HepG2 (cell line): Measurements from ENCODE around the gene MEGF6. TPM values are rescaled to one million over a fixed set of nuclear protein-coding genes. Genes with fewer than 3 reads are reported as not detected.
A peak's percentile ranks its signal among the peaks of the same experiment; 100 is the strongest.

Experiments used
- FOXC1 ChIP-seq: sonication (generic); formaldehyde crosslinking; IDR thresholded peaks from 2 replicates; pipeline ENCODE4 v1.8.0; 2022; ENCODE audit warnings: mild to moderate bottlenecking, missing genetic modification reagents, borderline replicate concordance
- IKZF1 ChIP-seq: fragments of 450-650 bp; IDR thresholded peaks from 2 replicates; pipeline ENCODE4 v1.7.1; 2016
- KDM3A ChIP-seq: IDR thresholded peaks from 2 replicates; pipeline ENCODE4 v1.6.1; 2018; ENCODE audit warnings: low read depth, missing compliant biosample characterization
- SALL1 ChIP-seq: sonication (generic); formaldehyde crosslinking; IDR thresholded peaks from 2 replicates; pipeline ENCODE4 v1.8.0; 2022; ENCODE audit warnings: mild to moderate bottlenecking, missing genetic modification reagents
- SATB2 ChIP-seq: sonication (generic); formaldehyde crosslinking; IDR thresholded peaks from 2 replicates; pipeline ENCODE4 v1.5.0; 2020; ENCODE audit warnings: missing genetic modification reagents
- SUZ12 ChIP-seq: fragments of 150-350 bp; IDR thresholded peaks from 2 replicates; pipeline ENCODE4 v1.6.1; 2014; ENCODE audit warnings: low read depth, low read length
- TAF15 ChIP-seq: fragments of 200-400 bp; formaldehyde crosslinking; IDR thresholded peaks from one replicate; pipeline ENCODE4 v1.6.1; 2018; ENCODE audit warnings: mild to moderate bottlenecking, low read depth, low read length; ENCODE audit not compliant: poor library complexity, severe bottlenecking
- TRIM24 ChIP-seq: sonication (generic); formaldehyde crosslinking; IDR thresholded peaks from 2 replicates; pipeline ENCODE4 v1.8.0; 2022; ENCODE audit warnings: mild to moderate bottlenecking, missing genetic modification reagents
- ZBTB7A ChIP-seq: sonication (generic); formaldehyde crosslinking; IDR thresholded peaks from 2 replicates; pipeline ENCODE4 v1.8.0; 2022; ENCODE audit warnings: mild to moderate bottlenecking, missing genetic modification reagents
- ZNF350 ChIP-seq: sonication (generic); formaldehyde crosslinking; IDR thresholded peaks from 2 replicates; pipeline ENCODE4 v1.4.0; 2020; ENCODE audit warnings: mild to moderate bottlenecking, low read depth, missing genetic modification reagents, borderline replicate concordance
- ZNF530 ChIP-seq: sonication (generic); formaldehyde crosslinking; IDR thresholded peaks from 2 replicates; pipeline ENCODE4 v1.5.0; 2020; ENCODE audit warnings: low read depth, mild to moderate bottlenecking, missing genetic modification reagents
- ZNF670 ChIP-seq: sonication (generic); formaldehyde crosslinking; IDR thresholded peaks from 2 replicates; pipeline ENCODE4 v1.8.0; 2022; ENCODE audit warnings: mild to moderate bottlenecking, missing genetic modification reagents, borderline replicate concordance
- polyA plus RNA-seq, 8 experiments: library from polyadenylated mRNA; depleted of rRNA in 3 of 8; stranded (reverse) in 7 of 8; unstranded in 1 of 8; fragments of >200 nt; fragmentation: Illumina TruSeq in 4 of 8; extraction: Trizol in 4 of 8; gene quantifications; 2 replicates each; pipeline versions ENCODE4 v1.2.1 to v1.2.3, GENCODE V29; 2011 to 2016; ENCODE audit warnings: low read depth in 4 of 8, missing spikeins in 1 of 8, mixed read lengths in 1 of 8; ENCODE audit not compliant: insufficient read depth in 1 of 8
- total RNA-seq, 5 experiments: library from RNA; depleted of rRNA; stranded (reverse); fragments of >200 nt; fragmentation: Illumina TruSeq; extraction: Trizol; gene quantifications; 2 replicates each; pipeline ENCODE4 v1.2.3, GENCODE V29; 2016; ENCODE audit warnings: low read depth in 1 of 5
- TF ChIP-seq, protein P1 (sequence below): sonication (generic); formaldehyde crosslinking; IDR thresholded peaks from 2 replicates; pipeline ENCODE4 v1.5.0; 2020; ENCODE audit warnings: mild to moderate bottlenecking, missing genetic modification reagents, borderline replicate concordance
- TF ChIP-seq, protein P2 (sequence below): sonication (generic); formaldehyde crosslinking; IDR thresholded peaks from 2 replicates; pipeline ENCODE4 v1.8.0; 2023; ENCODE audit warnings: mild to moderate bottlenecking, missing genetic modification reagents
- TF ChIP-seq, protein P3 (sequence below): sonication (generic); formaldehyde crosslinking; IDR thresholded peaks from 2 replicates; pipeline ENCODE4 v1.5.0; 2020; ENCODE audit warnings: missing genetic modification reagents
- TF ChIP-seq, protein P4 (sequence below): sonication (generic); formaldehyde crosslinking; IDR thresholded peaks from 2 replicates; pipeline ENCODE4 v1.5.0; 2020; ENCODE audit warnings: mild to moderate bottlenecking, missing genetic modification reagents
- TF ChIP-seq, protein P5 (sequence below): sonication (generic); formaldehyde crosslinking; IDR thresholded peaks from 2 replicates; pipeline ENCODE4 v1.4.0; 2020; ENCODE audit warnings: missing genetic modification reagents
- TF ChIP-seq, protein P6 (sequence below): sonication (generic); formaldehyde crosslinking; IDR thresholded peaks from 2 replicates; pipeline ENCODE4 v1.4.0; 2020; ENCODE audit warnings: missing genetic modification reagents; ENCODE audit errors: not compliant biosample characterization

MEGF6 gene
- total and polyA plus RNA-seq, 2 of the 13 experiments (the other 11 are each of a cell fraction or from before 2014, with no cell fraction given), result 1.9 TPM

DNA sequence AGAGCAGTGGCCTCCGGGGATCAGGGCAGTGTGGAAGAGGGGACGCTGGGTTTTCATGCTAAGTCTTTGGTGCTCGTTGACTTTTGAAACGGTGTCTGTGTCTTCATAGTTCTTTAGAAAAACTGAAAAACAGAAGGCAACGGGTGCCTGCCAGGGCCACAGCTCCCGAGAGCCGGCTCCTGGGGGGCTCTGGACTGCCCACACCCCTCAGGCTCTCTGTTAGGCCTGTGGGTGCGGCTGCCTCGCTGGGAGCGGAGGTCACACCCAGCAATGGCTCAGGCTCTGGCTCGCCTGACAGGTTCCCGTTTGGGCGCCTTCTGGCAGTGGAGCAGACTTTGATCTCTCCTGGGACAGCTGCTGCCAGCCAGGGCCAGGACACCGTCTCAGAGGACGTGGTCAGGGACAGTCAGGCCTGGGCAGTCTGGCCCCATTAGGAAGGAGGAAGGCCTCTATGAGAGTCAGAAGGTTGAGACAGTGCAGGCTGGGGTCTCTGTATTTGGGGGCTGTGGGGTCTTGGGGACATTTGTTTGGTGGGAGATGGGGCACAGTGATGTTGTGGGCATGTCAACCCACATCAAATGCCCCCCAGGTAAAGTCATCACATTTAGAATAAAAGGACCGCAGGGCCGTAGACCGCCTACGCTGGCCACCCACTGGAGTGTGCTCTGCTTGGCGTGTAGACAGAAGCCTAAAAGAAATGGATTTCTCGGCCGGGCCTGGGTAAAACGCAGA, 151.2 kb downstream of the MEGF6 start (continued):
- TF ChIP-seq TAF15, result no peak
- TF ChIP-seq TRIM24 (CRISPR knock-in tag), result no peak
- TF ChIP-seq ZNF530 (CRISPR knock-in tag), result no peak
- TF ChIP-seq, protein P1, sequence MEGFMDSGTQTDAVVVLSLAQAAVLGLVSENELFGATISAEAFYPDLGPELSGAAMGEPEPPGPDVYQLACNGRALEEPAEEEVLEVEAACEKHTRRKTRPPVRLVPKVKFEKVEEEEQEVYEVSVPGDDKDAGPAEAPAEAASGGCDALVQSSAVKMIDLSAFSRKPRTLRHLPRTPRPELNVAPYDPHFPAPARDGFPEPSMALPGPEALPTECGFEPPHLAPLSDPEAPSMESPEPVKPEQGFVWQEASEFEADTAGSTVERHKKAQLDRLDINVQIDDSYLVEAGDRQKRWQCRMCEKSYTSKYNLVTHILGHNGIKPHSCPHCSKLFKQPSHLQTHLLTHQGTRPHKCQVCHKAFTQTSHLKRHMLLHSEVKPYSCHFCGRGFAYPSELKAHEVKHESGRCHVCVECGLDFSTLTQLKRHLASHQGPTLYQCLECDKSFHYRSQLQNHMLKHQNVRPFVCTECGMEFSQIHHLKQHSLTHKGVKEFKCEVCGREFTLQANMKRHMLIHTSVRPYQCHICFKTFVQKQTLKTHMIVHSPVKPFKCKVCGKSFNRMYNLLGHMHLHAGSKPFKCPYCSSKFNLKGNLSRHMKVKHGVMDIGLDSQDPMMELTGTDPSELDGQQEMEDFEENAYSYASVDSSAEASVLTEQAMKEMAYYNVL (CRISPR knock-in tag), result no peak
- TF ChIP-seq ZNF670 (CRISPR knock-in tag), result no peak
- no peak for TF ChIP-seq SUZ12
- no peak for TF ChIP-seq KDM3A
- TF ChIP-seq, protein P2, sequence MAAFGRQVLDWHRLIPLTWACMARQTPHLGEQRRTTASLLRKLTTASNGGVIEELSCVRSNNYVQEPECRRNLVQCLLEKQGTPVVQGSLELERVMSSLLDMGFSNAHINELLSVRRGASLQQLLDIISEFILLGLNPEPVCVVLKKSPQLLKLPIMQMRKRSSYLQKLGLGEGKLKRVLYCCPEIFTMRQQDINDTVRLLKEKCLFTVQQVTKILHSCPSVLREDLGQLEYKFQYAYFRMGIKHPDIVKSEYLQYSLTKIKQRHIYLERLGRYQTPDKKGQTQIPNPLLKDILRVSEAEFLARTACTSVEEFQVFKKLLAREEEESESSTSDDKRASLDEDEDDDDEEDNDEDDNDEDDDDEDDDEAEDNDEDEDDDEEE (CRISPR knock-in tag), result 0 out of 2 replicates have a peak, but pooled peaks have one; percentile 6
- no peak for TF ChIP-seq SATB2 (CRISPR knock-in tag)
- TF ChIP-seq, protein P3, sequence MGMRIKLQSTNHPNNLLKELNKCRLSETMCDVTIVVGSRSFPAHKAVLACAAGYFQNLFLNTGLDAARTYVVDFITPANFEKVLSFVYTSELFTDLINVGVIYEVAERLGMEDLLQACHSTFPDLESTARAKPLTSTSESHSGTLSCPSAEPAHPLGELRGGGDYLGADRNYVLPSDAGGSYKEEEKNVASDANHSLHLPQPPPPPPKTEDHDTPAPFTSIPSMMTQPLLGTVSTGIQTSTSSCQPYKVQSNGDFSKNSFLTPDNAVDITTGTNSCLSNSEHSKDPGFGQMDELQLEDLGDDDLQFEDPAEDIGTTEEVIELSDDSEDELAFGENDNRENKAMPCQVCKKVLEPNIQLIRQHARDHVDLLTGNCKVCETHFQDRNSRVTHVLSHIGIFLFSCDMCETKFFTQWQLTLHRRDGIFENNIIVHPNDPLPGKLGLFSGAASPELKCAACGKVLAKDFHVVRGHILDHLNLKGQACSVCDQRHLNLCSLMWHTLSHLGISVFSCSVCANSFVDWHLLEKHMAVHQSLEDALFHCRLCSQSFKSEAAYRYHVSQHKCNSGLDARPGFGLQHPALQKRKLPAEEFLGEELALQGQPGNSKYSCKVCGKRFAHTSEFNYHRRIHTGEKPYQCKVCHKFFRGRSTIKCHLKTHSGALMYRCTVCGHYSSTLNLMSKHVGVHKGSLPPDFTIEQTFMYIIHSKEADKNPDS (CRISPR knock-in tag), result no peak
- peak; percentile 35; the same call in 1 of the 2 replicates for TF ChIP-seq FOXC1 (CRISPR knock-in tag)
- no peak for TF ChIP-seq ZBTB7A (CRISPR knock-in tag)
- TF ChIP-seq, protein P4, sequence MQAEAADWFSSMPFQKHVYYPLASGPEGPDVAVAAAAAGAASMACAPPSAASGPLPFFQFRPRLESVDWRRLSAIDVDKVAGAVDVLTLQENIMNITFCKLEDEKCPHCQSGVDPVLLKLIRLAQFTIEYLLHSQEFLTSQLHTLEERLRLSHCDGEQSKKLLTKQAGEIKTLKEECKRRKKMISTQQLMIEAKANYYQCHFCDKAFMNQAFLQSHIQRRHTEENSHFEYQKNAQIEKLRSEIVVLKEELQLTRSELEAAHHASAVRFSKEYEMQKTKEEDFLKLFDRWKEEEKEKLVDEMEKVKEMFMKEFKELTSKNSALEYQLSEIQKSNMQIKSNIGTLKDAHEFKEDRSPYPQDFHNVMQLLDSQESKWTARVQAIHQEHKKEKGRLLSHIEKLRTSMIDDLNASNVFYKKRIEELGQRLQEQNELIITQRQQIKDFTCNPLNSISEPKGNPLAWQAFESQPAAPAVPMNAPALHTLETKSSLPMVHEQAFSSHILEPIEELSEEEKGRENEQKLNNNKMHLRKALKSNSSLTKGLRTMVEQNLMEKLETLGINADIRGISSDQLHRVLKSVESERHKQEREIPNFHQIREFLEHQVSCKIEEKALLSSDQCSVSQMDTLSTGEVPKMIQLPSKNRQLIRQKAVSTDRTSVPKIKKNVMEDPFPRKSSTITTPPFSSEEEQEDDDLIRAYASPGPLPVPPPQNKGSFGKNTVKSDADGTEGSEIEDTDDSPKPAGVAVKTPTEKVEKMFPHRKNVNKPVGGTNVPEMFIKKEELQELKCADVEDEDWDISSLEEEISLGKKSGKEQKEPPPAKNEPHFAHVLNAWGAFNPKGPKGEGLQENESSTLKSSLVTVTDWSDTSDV (CRISPR knock-in tag), result no peak
- TF ChIP-seq, protein P5, sequence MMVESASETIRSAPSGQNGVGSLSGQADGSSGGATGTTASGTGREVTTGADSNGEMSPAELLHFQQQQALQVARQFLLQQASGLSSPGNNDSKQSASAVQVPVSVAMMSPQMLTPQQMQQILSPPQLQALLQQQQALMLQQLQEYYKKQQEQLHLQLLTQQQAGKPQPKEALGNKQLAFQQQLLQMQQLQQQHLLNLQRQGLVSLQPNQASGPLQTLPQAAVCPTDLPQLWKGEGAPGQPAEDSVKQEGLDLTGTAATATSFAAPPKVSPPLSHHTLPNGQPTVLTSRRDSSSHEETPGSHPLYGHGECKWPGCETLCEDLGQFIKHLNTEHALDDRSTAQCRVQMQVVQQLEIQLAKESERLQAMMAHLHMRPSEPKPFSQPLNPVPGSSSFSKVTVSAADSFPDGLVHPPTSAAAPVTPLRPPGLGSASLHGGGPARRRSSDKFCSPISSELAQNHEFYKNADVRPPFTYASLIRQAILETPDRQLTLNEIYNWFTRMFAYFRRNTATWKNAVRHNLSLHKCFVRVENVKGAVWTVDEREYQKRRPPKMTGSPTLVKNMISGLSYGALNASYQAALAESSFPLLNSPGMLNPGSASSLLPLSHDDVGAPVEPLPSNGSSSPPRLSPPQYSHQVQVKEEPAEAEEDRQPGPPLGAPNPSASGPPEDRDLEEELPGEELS (CRISPR knock-in tag), result no peak
- TF ChIP-seq ZNF350 (CRISPR knock-in tag), result 0 out of 2 replicates have a peak, but pooled peaks have one; percentile 20
- TF ChIP-seq IKZF1, result no peak
- peak; percentile 64 for TF ChIP-seq SALL1 (CRISPR knock-in tag)
- TF ChIP-seq, protein P6, sequence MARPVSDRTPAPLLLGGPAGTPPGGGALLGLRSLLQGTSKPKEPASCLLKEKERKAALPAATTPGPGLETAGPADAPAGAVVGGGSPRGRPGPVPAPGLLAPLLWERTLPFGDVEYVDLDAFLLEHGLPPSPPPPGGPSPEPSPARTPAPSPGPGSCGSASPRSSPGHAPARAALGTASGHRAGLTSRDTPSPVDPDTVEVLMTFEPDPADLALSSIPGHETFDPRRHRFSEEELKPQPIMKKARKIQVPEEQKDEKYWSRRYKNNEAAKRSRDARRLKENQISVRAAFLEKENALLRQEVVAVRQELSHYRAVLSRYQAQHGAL (CRISPR knock-in tag), result no peak
